ENCODE data around the gene ITGA2B.

The ITGA2B gene

GRCh38 chr17:44353672-44354331, 35.6 kb downstream of the ITGA2B start:
- no peak for TF ChIP-seq GATA2 (IDR thresholded peaks at IDR 0.05; ENCODE audit: low read depth, low read length)
- TF ChIP-seq GATA3 (IDR thresholded peaks at IDR 0.05; ENCODE audit: low read depth, low read length) = no peak

GRCh38 chr17:44352828-44353671, 36.4 kb downstream of the ITGA2B start:
- no peak for TF ChIP-seq GATA3 (IDR thresholded peaks at IDR 0.05; ENCODE audit: low read depth, low read length)
- no peak for TF ChIP-seq GATA2 (IDR thresholded peaks at IDR 0.05; ENCODE audit: low read depth, low read length)

- TF ChIP-seq GATA2 (IDR thresholded peaks at IDR 0.05; ENCODE audit: low read depth, low read length) (no peak), GATA3 (IDR thresholded peaks at IDR 0.05; ENCODE audit: low read depth, low read length) (no peak)
Observed at GRCh38 chr17:44351961-44352827, 37.3 kb downstream of the ITGA2B start.

GRCh38 chr17:44351464-44351863, 38.0 kb downstream of the ITGA2B start:
- TF ChIP-seq GATA3 (IDR thresholded peaks at IDR 0.05; ENCODE audit: low read depth, low read length) = no peak
- no peak for TF ChIP-seq GATA2 (IDR thresholded peaks at IDR 0.05; ENCODE audit: low read depth, low read length)

GRCh38 chr17:44350733-44351226, 38.7 kb downstream of the ITGA2B start:
- TF ChIP-seq GATA3 (IDR thresholded peaks at IDR 0.05; ENCODE audit: low read depth, low read length) = no peak
- no peak for TF ChIP-seq GATA2 (IDR thresholded peaks at IDR 0.05; ENCODE audit: low read depth, low read length)

- TF ChIP-seq GATA2 (IDR thresholded peaks at IDR 0.05; ENCODE audit: low read depth, low read length) (no peak), GATA3 (IDR thresholded peaks at IDR 0.05; ENCODE audit: low read depth, low read length) (no peak)
Observed at GRCh38 chr17:44349553-44350070, 39.8 kb downstream of the ITGA2B start.

- no peak for TF ChIP-seq GATA3 (IDR thresholded peaks at IDR 0.05; ENCODE audit: low read depth, low read length)
- TF ChIP-seq GATA2 (IDR thresholded peaks at IDR 0.05; ENCODE audit: low read depth, low read length) = no peak
Observed at GRCh38 chr17:44348988-44349364, 40.5 kb downstream of the ITGA2B start.

- TF ChIP-seq GATA2 (IDR thresholded peaks at IDR 0.05; ENCODE audit: low read depth, low read length) (no peak), GATA3 (IDR thresholded peaks at IDR 0.05; ENCODE audit: low read depth, low read length) (no peak)
Observed at GRCh38 chr17:44348234-44348987, 41.0 kb downstream of the ITGA2B start.

- TF ChIP-seq GATA2 (IDR thresholded peaks at IDR 0.05; ENCODE audit: low read depth, low read length) (no peak), GATA3 (IDR thresholded peaks at IDR 0.05; ENCODE audit: low read depth, low read length) (no peak)
Observed at GRCh38 chr17:44346064-44346844, 43.2 kb downstream of the ITGA2B start.

- TF ChIP-seq GATA2 (IDR thresholded peaks at IDR 0.05; ENCODE audit: low read depth, low read length) (no peak), GATA3 (IDR thresholded peaks at IDR 0.05; ENCODE audit: low read depth, low read length) (no peak)
Observed at GRCh38 chr17:44345454-44346026, 43.9 kb downstream of the ITGA2B start.

- no peak for TF ChIP-seq GATA2 (IDR thresholded peaks at IDR 0.05; ENCODE audit: low read depth, low read length)
- no peak for TF ChIP-seq GATA3 (IDR thresholded peaks at IDR 0.05; ENCODE audit: low read depth, low read length)
Observed at GRCh38 chr17:44344939-44345453, 44.5 kb downstream of the ITGA2B start, which contains the start of gene GRN. Gene GRN, plus strand, starts transcription at chr17:44345302. Its CDS starts 3,863 bp downstream, at chr17:44349165.

Data from SH-SY5Y (cell line).